Fibroblast of gingiva (primary cell): ENCODE data around the gene GSPT1.

Source experiments
- DNase-seq: peaks from one replicate; pipeline ENCODE4 v3.0.0-alpha.2; 2011; ENCODE audit warnings: low read depth

GSPT1 gene

GRCh38 chr16:11913425-11914079 lies 2.2 kb downstream of the GSPT1 start:
- peak; percentile 3 for DNase-seq

GRCh38 chr16:11909653-11910545 lies 5.9 kb downstream of the GSPT1 start:
- DNase-seq: peak; percentile 79

GRCh38 chr16:11907160-11907970 lies 8.4 kb downstream of the GSPT1 start:
- no peak for DNase-seq

- DNase-seq: peak; percentile 74
Observed at GRCh38 chr16:11903906-11904305, 11.8 kb downstream of the GSPT1 start.

GRCh38 chr16:11901091-11901490 lies 14.7 kb downstream of the GSPT1 start:
- no peak for DNase-seq

- DNase-seq: peak; percentile 72
Observed at GRCh38 chr16:11896486-11897176, 19.1 kb downstream of the GSPT1 start.

- no peak for DNase-seq
Observed at GRCh38 chr16:11893571-11893970, 22.2 kb downstream of the GSPT1 start.

- no peak for DNase-seq
Observed at GRCh38 chr16:11892761-11893160, 23.0 kb downstream of the GSPT1 start.

- no peak for DNase-seq
Observed at GRCh38 chr16:11890231-11890965, 25.4 kb downstream of the GSPT1 start.

- no peak for DNase-seq
Observed at GRCh38 chr16:11886881-11887280, 28.9 kb downstream of the GSPT1 start.

- no peak for DNase-seq
Observed at GRCh38 chr16:11884035-11884434, 31.7 kb downstream of the GSPT1 start.

- DNase-seq: no peak
Observed at GRCh38 chr16:11880007-11880406, 35.7 kb downstream of the GSPT1 start.

- peak; percentile 27 for DNase-seq
Observed at GRCh38 chr16:11877374-11877773, 38.4 kb downstream of the GSPT1 start.

- DNase-seq: no peak
Observed at GRCh38 chr16:11876306-11876705, 39.5 kb downstream of the GSPT1 start.

- DNase-seq: no peak
Observed at GRCh38 chr16:11875721-11876120, 40.0 kb downstream of the GSPT1 start.

GRCh38 chr16:11871193-11871592 lies 44.6 kb downstream of the GSPT1 start:
- peak; percentile 38 for DNase-seq

GRCh38 chr16:11870399-11870798 lies 45.4 kb downstream of the GSPT1 start:
- DNase-seq: no peak

- DNase-seq: no peak
Observed at GRCh38 chr16:11869353-11870228, 46.2 kb downstream of the GSPT1 start.

GRCh38 chr16:11868412-11868980 lies 47.3 kb downstream of the GSPT1 start:
- no peak for DNase-seq

GRCh38 chr16:11862489-11862888 lies 53.3 kb downstream of the GSPT1 start:
- no peak for DNase-seq
